ENCODE results near the gene MPDU1. TPM values are rescaled to one million over a fixed set of nuclear protein-coding genes. Genes with fewer than 3 reads are reported as not detected.

Gene MPDU1
- total and polyA plus RNA-seq, 2 experiments from 2014 or later, result 86.9 to 90.9 TPM

DNA sequence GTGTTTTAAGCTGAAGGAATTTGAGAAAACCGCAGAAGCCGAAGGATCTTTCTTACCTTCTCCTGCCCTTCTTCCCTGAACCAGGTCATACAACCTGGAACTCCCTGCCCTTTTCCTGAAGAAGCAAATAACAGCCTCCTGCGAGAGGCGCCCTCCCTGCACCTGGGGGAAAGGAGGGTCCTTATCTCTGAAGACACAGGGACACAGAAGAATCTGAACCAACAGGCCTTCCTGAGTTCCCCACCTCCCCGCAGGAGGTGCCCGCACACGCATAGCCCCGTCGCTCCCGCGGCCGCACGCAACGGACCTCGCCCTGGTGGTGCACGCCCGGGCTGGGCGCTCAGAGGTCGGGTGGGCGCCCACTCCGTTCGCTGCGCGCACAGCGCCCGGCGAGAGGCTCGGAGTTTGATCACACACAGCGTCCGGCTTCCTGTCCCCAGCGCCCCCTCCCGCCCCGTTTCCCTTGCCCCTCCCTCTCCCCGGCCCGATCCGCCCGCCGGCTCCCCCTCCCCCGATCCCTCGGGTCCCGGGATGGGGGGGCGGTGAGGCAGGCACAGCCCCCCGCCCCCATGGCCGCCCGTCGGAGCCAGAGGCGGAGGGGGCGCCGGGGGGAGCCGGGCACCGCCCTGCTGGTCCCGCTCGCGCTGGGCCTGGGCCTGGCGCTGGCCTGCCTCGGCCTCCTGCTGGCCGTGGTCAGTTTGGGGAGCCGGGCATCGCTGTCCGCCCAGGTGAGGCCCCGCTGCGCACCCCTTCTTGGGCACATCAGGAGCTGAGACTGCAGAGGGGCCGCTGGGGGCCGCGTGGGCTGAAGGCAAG lies 34.9 kb upstream of the MPDU1 start, which contains the start of gene TNFSF12:
Gene TNFSF12, plus strand, starts transcription at position 474 of the 816 bp plus-strand sequence. Its CDS starts 96 bp downstream, at position 570.
- H3K27ac ChIP-seq, result no peak within 1 kb of the TSS
- DNase-seq (ENCODE audit: low read depth in 1 of 2, low spot score in 1 of 2), result peak; percentile 38 to 58
- TF ChIP-seq, protein P1, sequence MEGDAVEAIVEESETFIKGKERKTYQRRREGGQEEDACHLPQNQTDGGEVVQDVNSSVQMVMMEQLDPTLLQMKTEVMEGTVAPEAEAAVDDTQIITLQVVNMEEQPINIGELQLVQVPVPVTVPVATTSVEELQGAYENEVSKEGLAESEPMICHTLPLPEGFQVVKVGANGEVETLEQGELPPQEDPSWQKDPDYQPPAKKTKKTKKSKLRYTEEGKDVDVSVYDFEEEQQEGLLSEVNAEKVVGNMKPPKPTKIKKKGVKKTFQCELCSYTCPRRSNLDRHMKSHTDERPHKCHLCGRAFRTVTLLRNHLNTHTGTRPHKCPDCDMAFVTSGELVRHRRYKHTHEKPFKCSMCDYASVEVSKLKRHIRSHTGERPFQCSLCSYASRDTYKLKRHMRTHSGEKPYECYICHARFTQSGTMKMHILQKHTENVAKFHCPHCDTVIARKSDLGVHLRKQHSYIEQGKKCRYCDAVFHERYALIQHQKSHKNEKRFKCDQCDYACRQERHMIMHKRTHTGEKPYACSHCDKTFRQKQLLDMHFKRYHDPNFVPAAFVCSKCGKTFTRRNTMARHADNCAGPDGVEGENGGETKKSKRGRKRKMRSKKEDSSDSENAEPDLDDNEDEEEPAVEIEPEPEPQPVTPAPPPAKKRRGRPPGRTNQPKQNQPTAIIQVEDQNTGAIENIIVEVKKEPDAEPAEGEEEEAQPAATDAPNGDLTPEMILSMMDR (IDR thresholded peaks at IDR 0.05; ENCODE audit: low read depth, low read length), result peak; percentile 26

GRCh38 chr17:7549401-7550055 lies 34.1 kb upstream of the MPDU1 start:
- Histone ChIP-seq H3K9me3 (ENCODE audit: low read depth) (no peaks in the 10 kb centered on the region), H3K27me3 (peaks cover 3% of the 10 kb centered on the region), H3K4me3 (no peak overlapping the region), H3K36me3 (no peaks in the 10 kb centered on the region), H3K4me1 (ENCODE audit: low read depth) (peaks cover 4% of the 10 kb centered on the region), H3K27ac (no peak overlapping the region)
- DNase-seq (ENCODE audit: low read depth in 1 of 2, low spot score in 1 of 2), result no peak
- TF ChIP-seq, protein P1 (IDR thresholded peaks at IDR 0.05; ENCODE audit: low read depth, low read length), result no peak

More for the DNA sequence above, 34.9 kb upstream of the MPDU1 start, which contains the start of gene TNFSF12:
- peak within 1 kb of the TSS; percentile 34 for H3K4me3 ChIP-seq
- H3K27me3 ChIP-seq, result peaks cover 4% of the 10 kb centered on the region
- no peaks in the 10 kb centered on the region for H3K9me3 ChIP-seq (ENCODE audit: low read depth)
- H3K36me3 ChIP-seq, result no peaks in the 10 kb centered on the region
- peaks cover 4% of the 10 kb centered on the region for H3K4me1 ChIP-seq (ENCODE audit: low read depth)

- peaks cover 4% of the 10 kb centered on the region for H3K4me1 ChIP-seq (ENCODE audit: low read depth)
- DNase-seq (ENCODE audit: low read depth in 1 of 2, low spot score in 1 of 2), result no peak
- H3K27ac ChIP-seq, result no peak overlapping the region
- no peaks in the 10 kb centered on the region for H3K9me3 ChIP-seq (ENCODE audit: low read depth)
- H3K36me3 ChIP-seq, result no peaks in the 10 kb centered on the region
- H3K27me3 ChIP-seq, result peaks cover 3% of the 10 kb centered on the region
- H3K4me3 ChIP-seq, result no peak overlapping the region
- TF ChIP-seq, protein P1 (IDR thresholded peaks at IDR 0.05; ENCODE audit: low read depth, low read length), result no peak
Measured at GRCh38 chr17:7550344-7550743, 33.3 kb upstream of the MPDU1 start.

GRCh38 chr17:7551396-7551795 lies 32.3 kb upstream of the MPDU1 start:
- Histone ChIP-seq H3K27me3 (peaks cover 3% of the 10 kb centered on the region), H3K4me1 (ENCODE audit: low read depth) (peaks cover 4% of the 10 kb centered on the region), H3K36me3 (no peaks in the 10 kb centered on the region), H3K9me3 (ENCODE audit: low read depth) (no peaks in the 10 kb centered on the region), H3K4me3 (no peak overlapping the region), H3K27ac (no peak overlapping the region)
- TF ChIP-seq, protein P1 (IDR thresholded peaks at IDR 0.05; ENCODE audit: low read depth, low read length), result no peak
- no peak for DNase-seq (ENCODE audit: low read depth in 1 of 2, low spot score in 1 of 2)

DNA sequence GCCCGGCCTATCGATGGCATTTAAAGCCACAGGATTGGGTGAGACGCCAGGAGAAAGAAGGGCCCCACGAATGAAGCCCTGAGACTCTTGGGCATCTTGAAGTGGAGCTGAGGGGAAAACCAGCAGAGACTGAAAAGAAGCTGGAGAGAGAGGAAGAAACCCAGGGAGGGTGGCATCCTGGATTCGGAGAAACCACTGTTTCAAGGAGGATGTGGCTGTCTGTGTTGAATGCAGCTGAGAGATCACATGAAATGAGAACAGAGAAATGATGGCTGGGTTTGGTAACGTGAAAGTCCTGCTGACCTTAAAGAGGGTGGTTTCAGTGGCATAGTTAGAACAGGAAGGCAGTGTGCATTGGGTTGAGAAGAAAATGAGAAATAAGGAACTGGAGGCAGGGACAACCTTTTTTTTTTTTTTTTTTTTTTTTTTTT lies 31.0 kb upstream of the MPDU1 start:
- no peak overlapping the region for H3K27ac ChIP-seq
- H3K36me3 ChIP-seq, result no peaks in the 10 kb centered on the region
- H3K4me1 ChIP-seq (ENCODE audit: low read depth), result peaks cover 7% of the 10 kb centered on the region
- no peaks in the 10 kb centered on the region for H3K9me3 ChIP-seq (ENCODE audit: low read depth)
- no peak overlapping the region for H3K4me3 ChIP-seq
- no peak for DNase-seq (ENCODE audit: low read depth in 1 of 2, low spot score in 1 of 2)
- H3K27me3 ChIP-seq, result peaks cover 3% of the 10 kb centered on the region
- TF ChIP-seq, protein P1 (IDR thresholded peaks at IDR 0.05; ENCODE audit: low read depth, low read length), result no peak

Data from cardiac muscle cell (in vitro differentiated cells and primary cell).